B cell (primary cell): ENCODE results near the gene C1orf226. TPM values are rescaled to one million over a fixed set of nuclear protein-coding genes. Genes with fewer than 3 reads are reported as not detected.

Experiments
- ATAC-seq: fragments of 200-7000 bp; cut with Tn5 transposase; one replicate; pipeline ENCODE4 v1.10.0; 2021; ENCODE audit warnings: low read depth, mild to moderate bottlenecking, moderate number of reproducible peaks, moderate library complexity
- CTCF ChIA-PET: fragments of 350-600 bp; sonication (Branson Sonifier 250); formaldehyde crosslinking; loops from one replicate; lab custom pipeline; 2021; ENCODE audit warnings: antibody characterized with exemption, inconsistent platforms; lab: Charles Lee
- POLR2A ChIA-PET: fragments of 350-600 bp; sonication (Branson Sonifier 250); formaldehyde crosslinking; loops from one replicate; lab custom pipeline; 2021; ENCODE audit warnings: antibody characterized with exemption; lab: Charles Lee
- DNase-seq: peaks from one replicate; pipeline ENCODE4 v3.0.0; 2013
- H2AFZ ChIP-seq: 2 replicates; pipeline ENCODE4 v1.6.1; 2012; ENCODE audit warnings: mild to moderate bottlenecking, low read depth, low read length; ENCODE audit not compliant: insufficient read depth, poor library complexity, severe bottlenecking
- H3K27ac ChIP-seq, 2 donors: 1 replicate in 1 of 2; 2 replicates in 1 of 2; pipeline ENCODE4 v1.5.1; 2012 to 2013; ENCODE audit warnings: low read length in 2 of 2, mild to moderate bottlenecking in 2 of 2, moderate library complexity in 1 of 2
- H3K27me3 ChIP-seq, 4 experiments: fragments of 200-600 bp in 1 of 4; sonication (generic) in 1 of 4; replicated peaks in 1 of 4; 1 replicate in 2 of 4; 2 replicates in 2 of 4; pipeline versions ENCODE4 v1.6.1 to v1.7.0; 2013 to 2016; ENCODE audit warnings: low read length in 3 of 4, mild to moderate bottlenecking in 2 of 4, mixed read lengths in 1 of 4, moderate library complexity in 1 of 4; ENCODE audit not compliant: insufficient read depth in 4 of 4, control insufficient read depth in 3 of 4; ENCODE audit errors: control extremely low read depth in 1 of 4
- H3K36me3 ChIP-seq, 2 experiments: replicated peaks in 1 of 2; 1 replicate in 1 of 2; 2 replicates in 1 of 2; pipeline versions ENCODE4 v1.6.1 to v1.7.1; 2013; ENCODE audit warnings: low read length in 1 of 2; ENCODE audit not compliant: insufficient read depth in 2 of 2, control insufficient read depth in 1 of 2; ENCODE audit errors: control extremely low read depth in 1 of 2, extremely low read depth in 1 of 2
- H3K4me1 ChIP-seq, 2 donors: fragments of 200-600 bp in 1 of 2; sonication (generic) in 1 of 2; 1 replicate in 1 of 2; 2 replicates in 1 of 2; pipeline versions ENCODE4 v1.5.1 to v1.6.1; 2013 to 2017; ENCODE audit warnings: low read length in 2 of 2; ENCODE audit not compliant: control insufficient read depth in 2 of 2, insufficient read depth in 2 of 2
- H3K4me2 ChIP-seq: replicated peaks from 2 replicates; pipeline ENCODE3; 2012; ENCODE audit warnings: mild to moderate bottlenecking, low read depth, low read length; ENCODE audit not compliant: poor library complexity, severe bottlenecking
- H3K4me3 ChIP-seq, 5 experiments: fragments of 200-600 bp in 1 of 5; sonication (generic) in 1 of 5; 1 replicate in 3 of 5; 2 replicates in 2 of 5; pipeline versions ENCODE4 v1.5.1 to v1.7.0; 2011 to 2016; ENCODE audit warnings: low read length in 4 of 5, mild to moderate bottlenecking in 4 of 5, low read depth in 2 of 5, control low read depth in 1 of 5, moderate library complexity in 1 of 5; ENCODE audit not compliant: insufficient read depth in 1 of 5; ENCODE audit errors: control extremely low read depth in 1 of 5, extremely low read depth in 1 of 5
- H3K79me2 ChIP-seq: fragments of 200-600 bp; sonication (generic); one replicate; pipeline ENCODE4 v1.6.0; 2016; ENCODE audit warnings: low read length; ENCODE audit not compliant: control insufficient read depth, insufficient read depth
- H3K9ac ChIP-seq: fragments of 200-600 bp; sonication (generic); 2 replicates; pipeline ENCODE4 v1.6.1; 2017; ENCODE audit warnings: mild to moderate bottlenecking, low read length, moderate library complexity
- H3K9me3 ChIP-seq, 3 donors: one replicate each; pipeline versions ENCODE4 v1.6.1 to v1.7.1; 2013; ENCODE audit warnings: low read length in 2 of 3; ENCODE audit not compliant: control insufficient read depth in 2 of 3, insufficient read depth in 1 of 3; ENCODE audit errors: control extremely low read depth in 1 of 3
- H4K20me1 ChIP-seq: 2 replicates; pipeline ENCODE4 v1.6.0; 2012; ENCODE audit warnings: mild to moderate bottlenecking, low read length; ENCODE audit not compliant: insufficient read depth, control insufficient read depth, poor library complexity, severe bottlenecking
- H3K27ac Mint-ChIP-seq: one replicate; pipeline ENCODE4 v1.8.0; 2021; ENCODE audit warnings: mixed read lengths
- H3K27me3 Mint-ChIP-seq: one replicate; pipeline ENCODE4 v1.8.0; 2021; ENCODE audit warnings: mixed read lengths
- H3K4me1 Mint-ChIP-seq: one replicate; pipeline ENCODE4 v1.8.0; 2021; ENCODE audit warnings: mixed read lengths
- H3K4me3 Mint-ChIP-seq: one replicate; pipeline ENCODE4 v1.8.0; 2021; ENCODE audit warnings: mixed read lengths
- H3K9me3 Mint-ChIP-seq: one replicate; pipeline ENCODE4 v1.8.0; 2022; ENCODE audit warnings: mixed read lengths; ENCODE audit not compliant: insufficient read depth
- CTCF ChIP-seq: fragments of 200-600 bp; IDR thresholded peaks from one replicate; pipeline ENCODE4 v1.8.0; 2022; ENCODE audit warnings: antibody characterized with exemption, mild to moderate bottlenecking
- EZH2 ChIP-seq: IDR thresholded peaks from 2 replicates; pipeline ENCODE4 v1.6.1; 2012; ENCODE audit warnings: borderline replicate concordance, low read depth, mild to moderate bottlenecking, moderate library complexity, low read length; ENCODE audit not compliant: insufficient read depth, poor library complexity, severe bottlenecking
- WGBS: methylation state at CpG from one replicate; pipeline ENCODE4 v1.1.5; 2013; ENCODE audit warnings: missing lambda C conversion rate; ENCODE audit not compliant: insufficient coverage; 5-methylcytosine and 5-hydroxymethylcytosine counted together
- intact Hi-C: fragments of 100-400 bp; cut with micrococcal nuclease; formaldehyde crosslinking; loops from one replicate; pipeline ENCODE4 v1.10.0; 2022
- polyA plus RNA-seq: library from polyadenylated mRNA; depleted of rRNA; stranded (reverse); fragments of >200 nt; gene quantifications from 2 replicates; pipeline ENCODE4 v1.2.3, GENCODE V29; 2012
- total RNA-seq, 2 donors: library from RNA; stranded (reverse); fragments of 120-200 nt in 1 of 2; gene quantifications; 1 replicate in 1 of 2; 2 replicates in 1 of 2; pipeline versions ENCODE4 v1.2.3 to v1.2.4, GENCODE V29; 2013 to 2022

The C1orf226 gene
- total and polyA plus RNA-seq, 2 donors (not counting 1 experiment from before 2014, with no cell fraction given) = 0.01 to 0.10 TPM

DNA sequence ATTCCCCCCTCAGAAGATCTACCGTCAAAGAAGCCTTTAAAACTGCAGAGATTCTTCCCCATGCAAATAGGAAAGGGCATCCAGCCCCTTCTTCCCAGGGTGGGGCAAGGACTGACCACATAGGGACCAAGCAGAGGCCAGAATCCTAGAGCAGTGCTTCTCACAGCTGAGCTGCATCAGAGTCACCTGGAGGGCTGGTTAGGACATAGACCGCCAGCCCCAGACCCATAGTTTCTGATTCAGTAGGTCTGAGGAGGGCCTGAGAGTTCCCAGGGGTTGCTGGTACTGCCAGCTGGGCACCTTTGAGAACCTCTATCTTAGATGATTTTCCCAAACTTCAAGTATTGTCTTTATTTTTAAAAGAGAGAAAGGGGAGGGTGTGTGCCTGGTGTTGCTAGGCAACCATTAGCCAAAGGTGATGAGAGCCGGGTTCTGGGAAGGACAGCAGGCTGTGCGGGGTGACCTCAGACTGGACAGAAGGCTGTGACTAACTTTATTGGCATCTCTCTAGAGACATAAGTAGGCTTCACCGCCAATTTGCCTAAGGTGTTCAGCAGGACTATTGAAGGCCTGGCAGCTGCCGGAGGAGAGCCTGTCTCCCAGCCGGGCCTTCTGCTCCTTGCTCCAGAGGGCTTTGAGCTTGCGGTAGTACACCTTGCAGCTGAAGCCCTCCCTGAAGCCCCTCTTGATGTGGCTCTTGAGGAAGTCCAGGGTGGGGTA is 7.8 kb upstream of the C1orf226 start:
- Histone ChIP-seq H3K79me2 (no peaks in the 10 kb centered on the region), H4K20me1 (no peaks in the 10 kb centered on the region), H2AFZ (no peak overlapping the region), H3K27ac (no peak overlapping the region), H3K4me3 (no peak overlapping the region), H3K4me2 (no peak overlapping the region), H3K4me1 (no peaks in the 10 kb centered on the region), H3K9me3 (no peaks in the 10 kb centered on the region), H3K27me3 (no peaks in the 10 kb centered on the region), H3K36me3 (no peaks in the 10 kb centered on the region), H3K9ac (no peak overlapping the region)
- H3K4me1 Mint-ChIP-seq = no peaks in the 10 kb centered on the region
- H3K27ac Mint-ChIP-seq = no peak overlapping the region
- intact Hi-C loops = no loop called here
- TF ChIP-seq CTCF = no peak
- no peak for TF ChIP-seq EZH2
- H3K4me3 Mint-ChIP-seq = no peak overlapping the region
- WGBS = 98% methylated on average over 8 of the region's 8 CpGs
- ATAC-seq (no peak), DNase-seq (no peak)
- ChIA-PET CTCF (no interaction called here), POLR2A (no interaction called here)
- no peaks in the 10 kb centered on the region for H3K9me3 Mint-ChIP-seq
- H3K27me3 Mint-ChIP-seq = peaks cover 3% of the 10 kb centered on the region

DNA sequence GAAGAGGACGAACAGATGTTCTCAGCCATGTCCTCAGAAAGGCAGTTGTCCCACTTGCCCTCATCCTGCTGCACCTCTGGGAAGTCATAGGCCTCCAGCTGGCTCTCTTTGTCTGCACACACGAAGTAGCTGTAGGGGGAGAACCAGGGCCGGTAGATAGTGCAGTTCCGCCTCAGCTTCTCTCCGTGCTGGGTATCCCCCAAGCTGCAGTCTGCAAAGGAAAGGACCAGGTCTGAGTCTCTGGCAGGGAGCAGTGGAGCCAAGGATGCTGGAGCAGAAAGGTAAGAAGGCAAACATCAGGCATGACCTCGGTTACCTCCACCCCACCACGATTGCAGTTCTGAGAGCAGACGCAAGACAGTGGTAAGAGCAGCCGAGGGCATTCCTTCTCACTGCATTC is 7.1 kb upstream of the C1orf226 start:
- DNase-seq (no peak), ATAC-seq (no peak)
- no peak overlapping the region for H3K9ac ChIP-seq
- CTCF ChIA-PET = no interaction called here
- Mint-ChIP-seq H3K27ac (no peak overlapping the region), H3K4me1 (no peaks in the 10 kb centered on the region), H3K27me3 (peaks cover 3% of the 10 kb centered on the region), H3K4me3 (no peak overlapping the region), H3K9me3 (no peaks in the 10 kb centered on the region)
- no peak overlapping the region for H2AFZ ChIP-seq
- no peaks in the 10 kb centered on the region for H3K27me3 ChIP-seq
- no peaks in the 10 kb centered on the region for H3K9me3 ChIP-seq
- H3K36me3 ChIP-seq = no peaks in the 10 kb centered on the region
- no peak overlapping the region for H3K4me2 ChIP-seq
- H3K4me3 ChIP-seq = no peak overlapping the region
- no peak for TF ChIP-seq EZH2
- no peak for TF ChIP-seq CTCF
- intact Hi-C loops = no loop called here
- H3K79me2 ChIP-seq = no peaks in the 10 kb centered on the region
- no peak overlapping the region for H3K27ac ChIP-seq
- 66% methylated on average over 5 of the region's 9 CpGs for WGBS
- POLR2A ChIA-PET = no interaction called here
- H4K20me1 ChIP-seq = no peaks in the 10 kb centered on the region
- H3K4me1 ChIP-seq = no peaks in the 10 kb centered on the region
